ENCODE results near the gene AJAP1. TPM values are rescaled to one million over a fixed set of nuclear protein-coding genes. Genes with fewer than 3 reads are reported as not detected.

Gene AJAP1
- total RNA-seq = 0.06 and 0.59 TPM in 2 replicates

GRCh38 chr1:4653796-4654725 lies at the start of gene AJAP1:
TSS of gene AJAP1 (plus strand) at chr1:4654609. CDS start at chr1:4655426, 817 bp downstream.

All from cardiac ventricle fibroblast (primary cell).